Cortex of kidney (tissue), 1 donor: ENCODE results near the gene TUBB2B.
"Not testable (repeated sequence)": the region's sequence is repeated elsewhere in the genome, so short reads cannot be mapped to it uniquely, and the experiment has no call there.

Experiments used
- DNase-seq: peaks from one replicate; lab custom pipeline; 2025; lab: John Stamatoyannopoulos, UW

The TUBB2B gene

GRCh38 chr6:3258201-3258600, 30.7 kb upstream of the TUBB2B start:
- DNase-seq, result no peak

GRCh38 chr6:3253597-3253961, 26.1 kb upstream of the TUBB2B start:
- no peak for DNase-seq

GRCh38 chr6:3252861-3253596, 25.6 kb upstream of the TUBB2B start:
- no peak for DNase-seq

GRCh38 chr6:3252369-3252768, 24.9 kb upstream of the TUBB2B start:
- no peak for DNase-seq

GRCh38 chr6:3251462-3252314, 24.2 kb upstream of the TUBB2B start:
- no peak for DNase-seq

GRCh38 chr6:3250231-3250675, 22.8 kb upstream of the TUBB2B start:
- DNase-seq, result no peak

- no peak for DNase-seq
These were observed 22.4 kb upstream of the TUBB2B start for GRCh38 chr6:3249821-3250220.

- no peak for DNase-seq
These were observed 20.0 kb upstream of the TUBB2B start for GRCh38 chr6:3247255-3248146.

- DNase-seq, result no peak
These were observed 17.8 kb upstream of the TUBB2B start for GRCh38 chr6:3245216-3245615.

- DNase-seq, result not testable (repeated sequence)
These were observed 17.3 kb upstream of the TUBB2B start for GRCh38 chr6:3244832-3245161.

GRCh38 chr6:3244003-3244831, 16.8 kb upstream of the TUBB2B start:
- no peak for DNase-seq

- no peak for DNase-seq
These were observed 15.3 kb upstream of the TUBB2B start for GRCh38 chr6:3242768-3243167.

- not testable (repeated sequence) for DNase-seq
These were observed 14.3 kb upstream of the TUBB2B start for GRCh38 chr6:3241745-3242144.

- DNase-seq, result no peak
These were observed 13.1 kb upstream of the TUBB2B start for GRCh38 chr6:3240595-3240994.

- DNase-seq, result no peak
These were observed 11.8 kb upstream of the TUBB2B start for GRCh38 chr6:3239110-3239830.

- no peak for DNase-seq
These were observed 10.6 kb upstream of the TUBB2B start for GRCh38 chr6:3237761-3238662.

GRCh38 chr6:3236005-3236404, 8.6 kb upstream of the TUBB2B start:
- DNase-seq, result no peak

- DNase-seq, result no peak
These were observed 8.0 kb upstream of the TUBB2B start for GRCh38 chr6:3235486-3235885.

GRCh38 chr6:3233904-3234303, 6.5 kb upstream of the TUBB2B start:
- DNase-seq, result no peak

GRCh38 chr6:3233321-3233720, 5.9 kb upstream of the TUBB2B start:
- no peak for DNase-seq
